GM21423 (cell line): ENCODE measurements around the gene SLC50A1.
"Not testable (repeated sequence)": the region's sequence is repeated elsewhere in the genome, so short reads cannot be mapped to it uniquely, and the experiment has no call there.

Source experiments
- ATAC-seq: cut with Tn5 transposase; IDR thresholded peaks from one replicate; pipeline ENCODE4 v1.9.1; 2021; ENCODE audit warnings: mild to moderate bottlenecking, moderate library complexity; ENCODE audit not compliant: unreplicated experiment

Gene SLC50A1

DNA sequence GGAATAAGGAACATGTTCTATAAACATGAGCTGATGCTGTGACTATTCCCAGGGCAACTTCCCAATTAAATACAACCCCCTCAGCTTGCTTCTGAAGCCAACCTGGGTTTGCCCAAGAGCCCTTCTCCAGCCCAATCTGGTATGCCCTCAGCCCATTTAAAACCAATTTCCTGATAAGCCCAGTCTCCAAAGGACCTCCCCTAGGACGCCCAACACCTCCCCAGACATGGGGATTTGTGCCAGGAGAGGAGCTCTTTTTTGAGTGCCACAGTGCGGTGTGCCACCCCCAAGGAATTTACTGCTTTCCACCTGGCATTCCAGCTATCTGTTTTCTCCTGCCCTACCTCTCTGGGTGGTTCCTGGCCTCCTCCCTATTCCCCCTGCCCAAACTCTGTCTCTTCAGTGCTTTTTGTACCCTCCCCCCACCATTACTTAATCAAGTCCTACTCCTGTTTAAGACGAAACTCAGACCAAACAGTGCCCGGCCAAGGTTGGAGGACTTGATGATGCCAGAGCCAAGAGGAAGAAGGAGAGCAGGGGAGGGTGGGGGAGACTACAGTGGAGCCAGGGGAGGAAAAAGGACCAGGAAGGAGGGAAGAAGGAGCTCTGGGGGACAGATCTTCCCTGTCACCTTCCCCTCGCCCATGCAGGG is 19.4 kb upstream of the SLC50A1 start:
- no peak for ATAC-seq

DNA sequence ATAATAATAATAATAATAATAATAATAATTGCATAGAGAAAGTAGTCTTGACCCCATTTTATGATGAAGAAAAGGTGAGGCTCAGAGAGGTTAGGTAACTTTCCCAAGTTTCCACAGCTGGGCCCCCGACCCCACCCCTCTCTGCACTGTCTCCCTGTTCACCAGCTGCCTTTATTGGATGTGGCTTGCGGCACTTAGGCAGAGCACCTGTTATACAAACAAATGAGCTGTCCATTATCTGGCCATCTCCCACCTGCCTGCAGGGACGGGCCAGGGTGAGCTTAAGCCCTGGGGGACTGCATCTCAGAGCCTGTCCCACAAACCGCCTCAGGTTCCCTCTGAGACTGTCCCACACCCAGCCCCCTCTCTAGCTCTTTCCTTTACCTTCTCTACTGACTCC is 18.0 kb upstream of the SLC50A1 start:
- no peak for ATAC-seq

DNA sequence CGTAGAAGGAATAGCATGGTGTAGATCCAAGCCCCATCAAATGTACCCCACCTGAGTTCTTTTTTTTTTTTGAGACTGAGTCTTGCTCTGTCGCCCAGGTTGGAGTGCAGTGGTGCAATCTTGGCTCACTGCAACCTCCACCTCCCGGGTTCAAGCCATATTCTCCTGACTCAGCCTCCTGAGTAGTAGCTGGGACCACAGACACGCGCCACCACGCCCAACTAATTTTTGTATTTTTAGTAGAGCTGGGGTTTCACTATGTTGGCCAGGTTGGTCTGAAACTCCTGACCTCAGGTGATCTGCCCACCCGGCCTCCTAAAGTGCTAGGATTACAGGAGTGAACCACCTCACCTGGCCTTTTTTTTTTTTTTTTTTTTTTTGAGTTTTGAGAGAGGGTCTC is 17.6 kb upstream of the SLC50A1 start:
- not testable (repeated sequence) for ATAC-seq

DNA sequence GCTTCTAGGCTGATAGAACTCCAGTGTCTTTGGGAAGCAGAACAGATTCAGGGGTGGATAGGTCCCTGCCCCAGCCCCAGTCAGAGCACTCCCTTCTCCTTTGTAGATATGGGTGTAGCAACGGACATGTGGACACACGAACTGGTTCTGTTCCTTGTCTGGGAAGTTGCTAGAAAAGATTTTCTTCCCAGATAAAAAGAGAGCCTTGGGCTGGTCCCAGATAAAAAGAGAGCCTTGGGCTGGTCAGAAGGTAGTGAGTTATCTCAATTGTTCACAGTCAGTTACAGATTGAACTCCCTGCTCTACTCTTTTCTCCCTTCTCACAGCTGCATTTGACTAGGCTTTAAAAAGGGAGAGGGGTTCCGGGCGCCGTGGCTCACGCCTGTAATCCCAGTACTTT is 15.4 kb upstream of the SLC50A1 start:
- no peak for ATAC-seq

DNA sequence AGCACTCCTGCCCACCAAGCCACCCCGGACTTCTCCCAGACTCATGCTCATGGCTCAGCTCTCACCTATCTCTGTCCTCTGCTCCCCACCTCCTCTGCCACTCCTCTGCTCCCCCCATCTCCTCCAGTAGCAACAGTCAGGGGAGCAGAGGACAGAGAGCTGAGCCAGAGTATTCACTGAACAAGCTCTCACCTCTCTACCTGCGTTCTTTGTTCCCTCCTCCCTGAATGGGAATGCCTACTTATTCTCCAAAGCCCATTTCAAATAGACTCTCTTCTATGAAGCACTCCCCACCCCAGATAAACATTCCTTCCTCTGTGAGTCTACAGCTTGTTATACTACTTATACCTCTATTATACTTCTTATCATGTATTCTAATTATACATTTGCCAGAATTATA is 14.4 kb upstream of the SLC50A1 start:
- ATAC-seq: no peak

DNA sequence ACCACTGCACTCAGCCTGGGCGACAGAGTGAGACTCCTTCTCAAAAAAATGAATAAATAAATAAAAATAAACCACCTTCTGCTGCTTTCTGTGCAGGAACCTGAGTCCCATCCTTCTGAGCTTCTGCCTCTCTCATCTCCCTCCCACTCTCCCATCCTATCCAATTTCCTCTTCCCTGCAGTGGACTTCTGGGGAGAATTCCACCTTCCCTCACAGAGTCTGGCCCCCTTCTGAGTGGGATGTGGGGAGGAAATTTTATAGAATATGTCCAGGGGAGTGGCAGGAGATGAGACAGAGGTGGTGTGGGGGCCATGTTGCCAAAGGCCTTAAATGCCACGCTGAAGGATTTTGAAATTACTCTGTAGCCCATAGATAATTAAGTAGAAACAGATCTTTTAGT is 13.3 kb upstream of the SLC50A1 start:
- ATAC-seq: no peak

DNA sequence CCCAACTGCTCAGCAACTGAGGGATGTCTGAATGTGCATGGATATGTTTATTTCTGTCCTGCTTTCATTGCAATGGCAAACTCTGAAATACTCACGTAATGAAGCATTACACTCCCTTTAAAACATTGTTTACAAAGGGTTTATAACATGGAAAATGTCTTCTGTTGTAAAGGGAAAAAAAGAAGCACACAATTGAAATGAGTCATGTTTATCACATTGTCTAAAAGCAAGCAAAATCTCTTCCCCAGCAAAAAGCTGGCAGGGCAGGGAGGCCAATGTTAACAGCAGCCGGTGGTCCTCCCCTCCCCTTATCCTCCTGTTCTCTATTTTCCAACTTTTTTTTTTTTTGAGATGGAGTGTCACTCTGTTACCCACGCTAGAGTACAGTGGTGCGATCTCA is 11.9 kb upstream of the SLC50A1 start:
- no peak for ATAC-seq

DNA sequence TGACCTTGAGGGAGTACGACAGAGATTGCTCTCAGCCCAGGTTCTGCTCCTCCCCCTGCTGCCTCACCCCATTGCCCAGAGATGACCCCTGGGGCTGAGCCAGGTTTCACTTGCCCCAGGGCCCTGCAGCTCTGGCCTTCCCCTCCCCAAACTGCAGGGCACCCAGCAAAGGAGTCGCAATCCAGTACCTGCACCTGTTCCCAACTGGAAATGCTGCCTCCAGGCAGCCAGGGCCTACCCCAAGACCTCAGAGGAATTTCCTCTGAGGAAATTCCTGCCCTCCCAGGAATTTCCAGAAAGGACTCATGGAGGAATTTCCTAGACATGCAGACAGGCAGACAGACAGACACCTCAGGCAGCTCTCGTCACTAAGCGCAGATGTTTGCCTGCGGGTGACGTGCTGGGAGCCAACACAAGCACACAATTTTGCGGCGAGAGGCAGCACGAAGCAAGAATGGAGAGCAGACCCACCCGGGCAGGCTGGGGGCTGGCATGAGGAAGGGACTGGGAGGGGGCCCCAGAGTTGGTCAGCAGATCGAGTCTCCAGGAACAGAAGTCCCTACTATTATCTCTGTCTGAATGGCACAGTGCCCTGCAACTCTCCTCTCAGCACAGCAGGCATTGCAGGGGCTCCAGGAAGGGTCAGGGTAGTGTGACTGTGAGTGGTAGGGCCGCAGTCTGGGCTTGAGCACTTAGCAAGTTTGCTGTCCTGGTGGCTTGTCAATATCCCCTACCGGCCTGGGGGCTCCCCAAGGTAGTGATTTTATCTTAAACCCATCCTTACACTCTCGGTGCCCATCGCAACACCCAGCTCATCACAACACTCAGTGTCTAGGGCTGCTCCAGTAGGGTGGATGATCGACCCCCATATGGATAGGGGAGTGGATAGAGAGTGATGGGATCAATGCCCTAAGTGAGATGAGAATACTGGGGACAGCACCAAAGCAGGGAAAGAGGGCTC is 10.9 kb upstream of the SLC50A1 start:
- no peak for ATAC-seq

DNA sequence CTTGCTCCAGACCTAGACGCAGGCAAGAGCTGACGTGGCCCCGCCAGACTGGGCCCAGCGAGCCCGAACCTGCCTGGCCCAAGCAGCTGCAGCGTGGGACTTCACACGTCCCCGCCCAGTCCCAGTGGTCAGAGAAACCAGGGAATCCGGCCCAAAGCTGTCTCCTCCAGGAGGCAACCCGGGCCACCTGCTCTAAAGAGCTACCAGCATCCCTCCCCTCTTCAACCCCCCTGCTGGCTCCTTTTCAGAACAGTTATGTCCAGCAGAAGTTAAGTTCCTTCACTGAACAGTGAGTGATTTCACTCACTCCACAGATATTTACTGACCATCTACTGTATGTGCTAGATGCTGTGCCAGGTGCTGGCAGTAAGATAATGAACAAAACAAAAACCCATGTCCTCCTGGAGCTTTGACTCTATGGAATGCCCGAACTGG is 10.1 kb upstream of the SLC50A1 start:
- no peak for ATAC-seq

DNA sequence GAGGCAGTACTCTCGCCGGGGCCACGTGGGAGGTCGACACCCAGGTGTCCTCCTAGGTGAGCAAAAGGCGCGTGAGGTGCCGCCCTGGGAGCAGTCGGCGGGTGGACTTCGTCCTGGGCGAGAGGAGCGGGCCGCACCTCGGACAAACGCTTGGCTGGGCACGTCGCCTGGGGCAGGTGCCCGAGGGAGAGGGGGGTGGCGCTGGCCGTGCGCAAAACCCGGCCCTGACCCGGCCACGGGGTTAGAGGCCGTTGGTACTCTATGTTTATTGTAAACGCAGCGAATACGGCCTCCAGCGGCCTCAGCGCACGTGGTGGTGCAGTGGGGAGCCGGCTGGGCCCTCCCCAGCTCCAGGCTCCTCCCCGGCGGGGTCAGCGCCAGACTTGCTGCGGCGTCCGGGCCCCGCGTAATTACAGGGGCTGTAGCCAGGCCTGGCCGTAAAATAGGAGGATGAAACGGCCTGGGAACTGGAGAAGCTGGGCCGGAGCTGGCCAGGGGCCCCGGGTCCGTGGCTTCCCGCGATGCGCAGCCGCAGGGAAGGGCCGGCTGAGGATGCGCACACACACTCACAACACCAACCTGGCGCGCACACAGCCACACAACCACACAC is 9.6 kb upstream of the SLC50A1 start:
- no peak for ATAC-seq

DNA sequence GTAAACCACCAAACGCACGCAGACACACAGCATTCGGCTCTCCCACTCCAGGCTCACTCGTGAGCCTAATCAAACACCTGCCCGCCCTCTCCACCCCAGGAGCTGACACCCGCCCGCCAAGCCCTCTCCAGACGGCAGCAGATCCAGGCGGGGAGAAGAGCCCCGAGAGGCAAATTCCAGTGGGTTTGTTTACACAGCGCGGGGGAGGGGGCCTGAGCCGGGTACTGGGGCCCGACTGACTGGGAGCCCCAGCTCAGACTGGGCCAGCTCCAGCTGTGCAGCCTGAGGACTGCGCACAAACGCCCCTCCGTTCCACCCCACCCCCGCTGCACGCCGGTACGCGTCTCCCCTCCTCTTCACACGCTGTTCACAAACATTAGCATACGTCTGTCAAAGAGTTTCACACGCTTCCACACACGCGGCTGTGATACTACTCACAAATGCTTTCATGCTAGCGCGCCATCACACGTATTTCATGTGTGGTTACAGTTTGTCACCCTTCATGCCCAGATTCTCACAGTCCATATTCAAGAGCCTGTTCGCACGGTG is 9.0 kb upstream of the SLC50A1 start:
- ATAC-seq: no peak

DNA sequence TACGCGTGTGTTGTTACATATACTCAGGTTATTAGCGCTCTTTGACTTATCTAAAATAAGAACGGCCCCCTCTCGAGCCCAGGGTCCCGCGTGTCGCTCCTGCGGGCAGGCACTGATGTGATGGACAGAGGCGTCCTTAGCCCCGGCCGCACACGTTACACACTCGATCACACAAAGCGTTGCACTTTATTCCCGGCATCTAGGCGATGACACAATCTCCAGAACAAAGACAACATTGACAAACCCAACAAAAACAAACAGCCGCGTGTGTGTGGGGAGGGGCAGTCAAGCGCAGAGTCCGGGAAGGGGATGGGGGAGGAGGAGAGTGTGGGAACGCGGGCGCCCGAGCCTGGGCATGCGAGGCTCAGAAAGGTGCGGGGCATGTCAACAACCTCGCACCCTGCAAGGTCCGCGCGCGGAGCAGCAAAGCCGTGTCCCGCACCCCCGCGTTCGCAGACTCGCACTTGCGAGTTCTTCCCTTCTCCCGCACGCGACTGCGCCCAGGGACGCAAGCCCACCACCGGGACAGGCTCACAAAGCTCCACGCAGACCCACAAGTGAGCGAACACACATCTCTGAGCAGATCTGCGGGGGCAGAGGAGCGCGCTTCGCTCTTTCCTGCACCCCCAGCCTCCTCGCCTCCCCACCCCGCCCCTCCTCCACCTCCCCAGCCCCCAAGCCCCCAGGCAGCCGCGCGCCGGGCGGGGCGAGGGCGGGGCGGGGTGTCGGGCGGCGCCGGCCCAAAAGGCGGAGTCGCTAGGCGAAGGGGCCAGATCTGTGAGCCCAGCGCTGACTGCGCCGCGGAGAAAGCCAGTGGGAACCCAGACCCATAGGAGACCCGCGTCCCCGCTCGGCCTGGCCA is 8.3 kb upstream of the SLC50A1 start, which contains the start of gene EFNA1:
Gene EFNA1, plus strand, starts transcription at position 772 of the 862 bp plus-strand sequence. CDS start 102 bp downstream, outside the sequence.
- ATAC-seq: no peak

DNA sequence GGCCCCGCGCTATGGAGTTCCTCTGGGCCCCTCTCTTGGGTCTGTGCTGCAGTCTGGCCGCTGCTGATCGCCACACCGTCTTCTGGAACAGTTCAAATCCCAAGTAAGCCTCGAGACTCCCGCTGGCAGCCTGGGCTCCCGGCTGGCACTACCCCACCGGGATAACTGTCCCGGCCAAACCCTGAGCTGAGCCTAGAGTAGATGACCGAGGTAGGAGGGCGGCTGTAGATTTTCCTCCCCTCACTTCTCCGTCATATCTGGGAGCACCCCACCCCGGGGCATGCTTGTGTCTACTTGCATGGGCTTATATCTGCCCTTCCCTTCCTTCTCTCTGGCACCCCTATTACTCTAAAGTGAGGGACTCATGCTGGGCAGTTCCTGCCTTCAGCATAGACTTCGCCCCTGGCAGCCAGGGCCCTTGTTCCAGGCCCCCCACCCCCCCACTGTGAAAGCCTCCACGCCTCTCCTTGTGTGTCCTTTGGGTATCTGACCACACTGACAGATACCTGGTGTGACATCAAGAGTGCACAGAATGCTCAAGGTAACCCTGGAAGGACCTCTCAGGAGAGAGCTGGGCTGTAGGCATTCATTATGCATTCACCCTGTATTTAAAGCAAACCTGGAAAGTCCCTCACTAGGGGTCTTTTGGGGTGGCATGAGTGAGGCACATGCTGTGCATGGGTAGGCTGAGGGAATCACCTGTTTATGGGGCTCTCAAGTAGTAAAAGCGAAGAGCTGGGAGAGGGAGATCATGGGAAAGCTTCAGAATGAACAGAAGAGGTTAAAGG is 7.5 kb upstream of the SLC50A1 start:
- no peak for ATAC-seq

DNA sequence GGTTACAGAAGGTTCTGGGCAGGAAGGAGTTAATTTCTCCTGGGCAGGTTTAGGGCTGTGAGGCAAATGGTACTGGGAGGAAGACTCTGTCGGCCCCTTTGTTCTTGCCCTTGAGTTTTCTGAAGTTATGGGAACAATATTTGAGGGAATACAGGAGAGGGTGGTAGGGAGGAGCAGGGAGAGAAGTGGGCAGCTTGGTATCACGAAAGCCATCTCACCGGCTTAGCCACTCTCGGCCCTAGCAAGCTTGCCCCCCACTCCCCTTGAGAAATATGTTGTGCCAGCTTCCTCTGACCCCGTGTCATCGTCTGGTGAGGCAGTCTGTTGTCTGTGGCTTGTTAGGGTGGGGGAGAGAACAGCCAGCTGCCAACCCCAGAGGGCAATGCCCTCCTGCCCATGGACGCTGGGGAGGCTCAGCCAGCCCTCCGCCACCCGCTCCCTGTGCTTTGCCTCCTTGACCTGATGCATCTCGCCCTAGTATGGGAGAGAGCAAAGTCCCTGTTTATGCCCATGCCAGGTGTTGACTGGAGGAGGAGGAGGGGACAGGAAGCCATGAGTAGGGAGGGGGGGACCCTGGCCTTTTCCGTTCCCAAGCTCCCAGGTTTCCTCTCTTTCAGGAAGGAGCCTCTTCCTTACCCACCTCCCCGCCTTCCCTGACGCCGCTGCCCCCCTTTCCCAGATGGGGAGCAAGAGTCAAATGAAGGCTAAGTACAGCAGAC is 6.7 kb upstream of the SLC50A1 start:
- no peak for ATAC-seq

DNA sequence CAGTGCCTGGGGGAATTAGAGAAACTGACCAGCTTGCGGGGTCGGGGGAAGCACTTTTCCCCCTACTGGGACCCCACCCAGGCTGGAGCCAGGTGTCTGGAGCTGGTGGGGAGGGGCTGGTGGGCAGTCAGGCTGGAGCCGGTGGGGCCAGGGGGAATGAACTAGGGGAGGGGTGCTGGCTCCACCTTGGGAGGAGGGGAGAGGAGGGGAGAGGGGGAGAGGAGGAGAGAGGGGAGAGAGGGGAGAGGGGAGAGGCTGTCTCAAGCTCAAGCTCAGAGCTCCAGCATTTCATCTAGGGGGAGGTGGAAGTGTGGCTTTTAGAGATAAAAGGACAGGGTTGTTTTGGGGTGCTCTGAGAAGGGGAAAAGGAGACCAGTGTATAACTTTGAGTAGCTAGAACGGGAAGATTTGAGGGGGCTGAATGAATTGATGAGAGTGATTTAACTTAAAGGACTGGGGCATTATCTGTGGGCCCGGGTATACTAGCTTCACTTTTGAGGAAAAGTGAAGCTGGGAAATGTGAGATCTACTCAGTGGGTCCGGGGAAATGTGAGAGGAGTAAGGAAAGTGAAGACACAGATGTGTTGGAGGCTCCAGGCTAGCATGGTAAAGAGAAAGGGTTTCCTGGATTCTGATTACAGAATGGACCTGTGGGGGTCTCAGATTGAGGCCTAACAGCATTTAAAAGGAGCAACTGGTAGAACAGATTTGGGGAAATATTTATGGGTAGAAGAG is 5.2 kb upstream of the SLC50A1 start:
- no peak for ATAC-seq

DNA sequence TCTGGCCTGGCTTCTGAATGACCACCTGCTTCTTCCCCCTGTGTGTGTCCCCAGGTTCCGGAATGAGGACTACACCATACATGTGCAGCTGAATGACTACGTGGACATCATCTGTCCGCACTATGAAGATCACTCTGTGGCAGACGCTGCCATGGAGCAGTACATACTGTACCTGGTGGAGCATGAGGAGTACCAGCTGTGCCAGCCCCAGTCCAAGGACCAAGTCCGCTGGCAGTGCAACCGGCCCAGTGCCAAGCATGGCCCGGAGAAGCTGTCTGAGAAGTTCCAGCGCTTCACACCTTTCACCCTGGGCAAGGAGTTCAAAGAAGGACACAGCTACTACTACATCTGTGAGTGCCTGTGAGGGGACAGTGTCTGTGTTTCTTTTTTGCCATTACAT is 4.4 kb upstream of the SLC50A1 start:
- no peak for ATAC-seq

DNA sequence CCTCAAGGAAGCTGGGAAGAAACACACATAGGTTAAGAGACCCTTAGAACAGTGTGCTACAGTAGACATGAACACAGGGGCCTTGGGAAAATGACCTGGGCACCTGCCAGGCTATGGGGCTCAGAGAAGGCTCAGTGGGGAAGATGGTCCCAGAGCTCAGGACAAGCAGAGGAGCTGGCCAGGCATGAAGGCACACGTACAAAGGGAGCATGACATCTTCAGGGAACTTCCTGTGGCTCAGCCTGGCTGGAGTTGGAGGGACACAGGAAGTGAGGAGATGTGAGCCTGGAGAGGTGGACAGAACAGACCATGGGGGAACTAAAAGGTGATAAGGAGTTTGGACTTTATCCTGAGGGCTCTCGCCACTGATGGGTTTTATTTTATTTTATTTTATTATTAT is 3.8 kb upstream of the SLC50A1 start:
- ATAC-seq: no peak

DNA sequence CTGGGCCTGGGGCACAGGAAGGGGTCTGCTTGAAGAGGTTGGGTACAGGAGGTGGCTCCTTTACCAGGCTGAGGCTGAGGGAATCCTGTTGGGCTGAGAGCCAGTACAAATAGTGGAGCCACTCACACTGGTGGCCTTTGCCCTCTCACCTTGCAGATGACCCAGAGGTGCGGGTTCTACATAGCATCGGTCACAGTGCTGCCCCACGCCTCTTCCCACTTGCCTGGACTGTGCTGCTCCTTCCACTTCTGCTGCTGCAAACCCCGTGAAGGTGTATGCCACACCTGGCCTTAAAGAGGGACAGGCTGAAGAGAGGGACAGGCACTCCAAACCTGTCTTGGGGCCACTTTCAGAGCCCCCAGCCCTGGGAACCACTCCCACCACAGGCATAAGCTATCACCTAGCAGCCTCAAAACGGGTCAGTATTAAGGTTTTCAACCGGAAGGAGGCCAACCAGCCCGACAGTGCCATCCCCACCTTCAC is 1.8 kb upstream of the SLC50A1 start:
- ATAC-seq: no peak
